DOHH2 (cell line): ENCODE results near the gene CHST3.

ENCODE experiments used
- H3F3A ChIP-seq: fragments of 200-600 bp; sonication (generic), shearing (Covaris generic); 2 replicates; pipeline ENCODE4 v1.6.0; 2016; ENCODE audit warnings: antibody characterized with exemption, mild to moderate bottlenecking; ENCODE audit not compliant: control insufficient read depth, insufficient read depth
- H3K27ac ChIP-seq: fragments of 200-600 bp; sonication (generic); 2 replicates; pipeline ENCODE4 v1.5.1; 2014; ENCODE audit warnings: low read depth, mild to moderate bottlenecking, low read length, moderate library complexity
- H3K27me3 ChIP-seq: fragments of 200-600 bp; sonication (generic); 2 replicates; pipeline ENCODE4 v1.6.1; 2014; ENCODE audit warnings: mild to moderate bottlenecking, low read length, mixed read lengths; ENCODE audit not compliant: control insufficient read depth
- H3K36me3 ChIP-seq: fragments of 200-600 bp; sonication (generic); 2 replicates; pipeline ENCODE4 v1.6.1; 2014; ENCODE audit warnings: mild to moderate bottlenecking, low read length, moderate library complexity, mixed read lengths; ENCODE audit not compliant: control insufficient read depth
- H3K4me1 ChIP-seq: fragments of 200-600 bp; sonication (generic); 2 replicates; pipeline ENCODE4 v1.6.1; 2014; ENCODE audit warnings: mild to moderate bottlenecking, low read length, mixed read lengths; ENCODE audit not compliant: control insufficient read depth
- H3K4me2 ChIP-seq: fragments of 200-600 bp; sonication (generic); 2 replicates; pipeline ENCODE4 v1.6.0; 2014; ENCODE audit warnings: mild to moderate bottlenecking, low read length, moderate library complexity
- H3K4me3 ChIP-seq: fragments of 200-600 bp; sonication (generic); 2 replicates; pipeline ENCODE4 v1.5.1; 2014; ENCODE audit warnings: mild to moderate bottlenecking, low read length, mixed read lengths
- H3K79me2 ChIP-seq: fragments of 200-600 bp; sonication (generic); 2 replicates; pipeline ENCODE4 v1.6.1; 2014; ENCODE audit warnings: mild to moderate bottlenecking, low read length, mixed read lengths; ENCODE audit not compliant: control insufficient read depth
- H3K9me2 ChIP-seq: fragments of 200-600 bp; sonication (generic); replicated peaks from 2 replicates; pipeline ENCODE4 v1.6.1; 2014; ENCODE audit warnings: mild to moderate bottlenecking, low read length, mixed read lengths; ENCODE audit not compliant: control insufficient read depth
- H3K9me3 ChIP-seq: fragments of 200-600 bp; sonication (generic); 2 replicates; pipeline ENCODE4 v1.6.1; 2014; ENCODE audit warnings: antibody characterized with exemption, low read length, mixed read lengths; ENCODE audit not compliant: control insufficient read depth, insufficient read depth
- H4K20me1 ChIP-seq: fragments of 200-600 bp; sonication (generic); 2 replicates; pipeline ENCODE4 v1.6.0; 2014; ENCODE audit warnings: low read depth, mild to moderate bottlenecking, antibody characterized with exemption, low read length, moderate library complexity; ENCODE audit not compliant: control insufficient read depth, insufficient read depth
- EZH2phosphoT487 ChIP-seq: fragments of 200-600 bp; sonication (generic); IDR thresholded peaks from 2 replicates; pipeline ENCODE4 v1.6.1; 2017; ENCODE audit warnings: borderline replicate concordance, mild to moderate bottlenecking, antibody characterized with exemption, low read length, moderate library complexity, mixed read lengths
- TF ChIP-seq, protein P1 (sequence below): fragments of 200-600 bp; sonication (generic); IDR thresholded peaks from one replicate; pipeline ENCODE4 v1.5.1; 2014; ENCODE audit warnings: antibody characterized with exemption, mild to moderate bottlenecking, low read depth, low read length; ENCODE audit not compliant: poor library complexity, severe bottlenecking

The CHST3 gene

GRCh38 chr10:71927159-71927558 is 37.0 kb upstream of the CHST3 start:
- Histone ChIP-seq H3K4me1 (no peaks in the 10 kb centered on the region), H3K27me3 (0 out of 2 replicates have a peak, but pooled peaks cover 2% of the 10 kb centered on the region), H3K4me3 (no peak overlapping the region), H3F3A (no peaks in the 10 kb centered on the region), H4K20me1 (no peaks in the 10 kb centered on the region), H3K4me2 (no peak overlapping the region), H3K9me2 (no peaks in the 10 kb centered on the region), H3K9me3 (no peaks in the 10 kb centered on the region), H3K79me2 (no peaks in the 10 kb centered on the region), H3K36me3 (no peaks in the 10 kb centered on the region), H3K27ac (no peak overlapping the region)
- TF ChIP-seq EZH2phosphoT487, result no peak
- TF ChIP-seq, protein P1, sequence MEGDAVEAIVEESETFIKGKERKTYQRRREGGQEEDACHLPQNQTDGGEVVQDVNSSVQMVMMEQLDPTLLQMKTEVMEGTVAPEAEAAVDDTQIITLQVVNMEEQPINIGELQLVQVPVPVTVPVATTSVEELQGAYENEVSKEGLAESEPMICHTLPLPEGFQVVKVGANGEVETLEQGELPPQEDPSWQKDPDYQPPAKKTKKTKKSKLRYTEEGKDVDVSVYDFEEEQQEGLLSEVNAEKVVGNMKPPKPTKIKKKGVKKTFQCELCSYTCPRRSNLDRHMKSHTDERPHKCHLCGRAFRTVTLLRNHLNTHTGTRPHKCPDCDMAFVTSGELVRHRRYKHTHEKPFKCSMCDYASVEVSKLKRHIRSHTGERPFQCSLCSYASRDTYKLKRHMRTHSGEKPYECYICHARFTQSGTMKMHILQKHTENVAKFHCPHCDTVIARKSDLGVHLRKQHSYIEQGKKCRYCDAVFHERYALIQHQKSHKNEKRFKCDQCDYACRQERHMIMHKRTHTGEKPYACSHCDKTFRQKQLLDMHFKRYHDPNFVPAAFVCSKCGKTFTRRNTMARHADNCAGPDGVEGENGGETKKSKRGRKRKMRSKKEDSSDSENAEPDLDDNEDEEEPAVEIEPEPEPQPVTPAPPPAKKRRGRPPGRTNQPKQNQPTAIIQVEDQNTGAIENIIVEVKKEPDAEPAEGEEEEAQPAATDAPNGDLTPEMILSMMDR, result no peak

DNA sequence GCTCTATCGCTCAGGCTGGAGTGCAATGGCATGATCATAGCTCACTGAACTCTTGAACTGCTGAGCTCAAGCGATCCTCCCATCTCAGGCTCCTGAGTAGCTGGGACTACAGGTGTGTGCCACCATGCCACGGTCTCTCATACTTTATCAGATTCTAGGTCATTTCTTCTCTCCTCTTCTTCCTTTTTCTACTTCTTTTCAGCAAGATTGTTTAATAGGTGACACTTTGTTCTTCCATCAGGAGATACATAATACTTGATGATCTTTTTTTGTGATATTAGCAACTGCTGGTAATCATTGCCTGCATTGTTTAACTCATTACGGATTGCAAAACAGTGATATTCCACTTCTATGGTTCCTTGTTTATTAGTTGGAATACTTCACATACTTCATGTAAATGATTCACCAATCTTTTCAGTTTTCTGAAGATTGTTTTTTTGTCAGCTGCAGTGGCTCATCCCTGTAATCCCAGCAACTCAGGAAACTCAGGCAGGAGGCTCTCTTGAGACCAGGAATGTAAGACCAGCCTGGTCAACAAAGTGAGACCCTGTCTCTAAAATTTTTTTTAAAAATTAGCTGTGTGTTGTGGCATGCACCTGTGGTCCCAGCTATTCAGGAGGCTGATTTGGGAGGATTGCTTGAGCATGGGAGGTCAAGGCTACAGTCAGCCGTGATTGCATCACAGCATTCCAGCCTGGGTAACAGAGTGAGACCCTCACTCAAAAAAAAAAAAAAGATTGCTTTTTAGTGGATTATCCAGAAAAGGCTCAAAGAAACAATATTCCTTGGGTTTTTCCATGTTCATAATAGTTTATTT is 36.2 kb upstream of the CHST3 start:
- H3F3A ChIP-seq, result no peaks in the 10 kb centered on the region
- no peaks in the 10 kb centered on the region for H3K4me1 ChIP-seq
- no peaks in the 10 kb centered on the region for H3K9me3 ChIP-seq
- TF ChIP-seq, protein P1, result no peak
- TF ChIP-seq EZH2phosphoT487, result no peak
- no peak overlapping the region for H3K4me2 ChIP-seq
- no peaks in the 10 kb centered on the region for H3K79me2 ChIP-seq
- no peak overlapping the region for H3K27ac ChIP-seq
- no peaks in the 10 kb centered on the region for H4K20me1 ChIP-seq
- H3K9me2 ChIP-seq, result no peaks in the 10 kb centered on the region
- no peaks in the 10 kb centered on the region for H3K36me3 ChIP-seq
- no peak overlapping the region for H3K4me3 ChIP-seq
- H3K27me3 ChIP-seq, result 0 out of 2 replicates have a peak, but pooled peaks cover 4% of the 10 kb centered on the region

DNA sequence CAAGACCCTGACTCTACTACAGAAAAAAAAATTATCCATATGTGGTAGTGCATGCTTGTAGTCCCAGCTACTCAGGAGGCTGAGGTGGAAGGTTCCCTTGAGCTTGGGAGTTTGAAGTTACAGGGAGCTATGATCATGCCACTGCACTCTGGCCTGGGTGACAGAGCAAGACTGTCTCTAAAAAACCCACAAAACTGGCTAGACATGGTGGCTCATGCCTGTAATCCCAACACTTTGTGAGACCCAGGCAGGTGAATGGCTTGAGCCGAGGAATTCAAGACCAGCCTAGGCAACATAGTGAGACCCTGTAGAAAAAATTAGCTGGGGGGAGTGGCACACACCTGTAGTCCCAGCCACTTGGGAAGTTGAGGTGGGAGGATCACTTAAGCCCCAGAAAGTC is 32.9 kb upstream of the CHST3 start:
- Histone ChIP-seq H3K36me3 (no peaks in the 10 kb centered on the region), H3K4me2 (no peak overlapping the region), H3K9me2 (no peaks in the 10 kb centered on the region), H3K4me1 (no peaks in the 10 kb centered on the region), H3K27me3 (0 out of 2 replicates have a peak, but pooled peaks cover 4% of the 10 kb centered on the region), H3K4me3 (no peak overlapping the region), H4K20me1 (no peaks in the 10 kb centered on the region), H3F3A (no peaks in the 10 kb centered on the region), H3K79me2 (no peaks in the 10 kb centered on the region), H3K9me3 (no peaks in the 10 kb centered on the region), H3K27ac (no peak overlapping the region)
- no peak for TF ChIP-seq EZH2phosphoT487
- TF ChIP-seq, protein P1, result no peak
